ENCODE measurements around the gene IDH3A.
A peak's percentile ranks its signal among the peaks of the same experiment; 100 is the strongest.

The IDH3A gene

DNA sequence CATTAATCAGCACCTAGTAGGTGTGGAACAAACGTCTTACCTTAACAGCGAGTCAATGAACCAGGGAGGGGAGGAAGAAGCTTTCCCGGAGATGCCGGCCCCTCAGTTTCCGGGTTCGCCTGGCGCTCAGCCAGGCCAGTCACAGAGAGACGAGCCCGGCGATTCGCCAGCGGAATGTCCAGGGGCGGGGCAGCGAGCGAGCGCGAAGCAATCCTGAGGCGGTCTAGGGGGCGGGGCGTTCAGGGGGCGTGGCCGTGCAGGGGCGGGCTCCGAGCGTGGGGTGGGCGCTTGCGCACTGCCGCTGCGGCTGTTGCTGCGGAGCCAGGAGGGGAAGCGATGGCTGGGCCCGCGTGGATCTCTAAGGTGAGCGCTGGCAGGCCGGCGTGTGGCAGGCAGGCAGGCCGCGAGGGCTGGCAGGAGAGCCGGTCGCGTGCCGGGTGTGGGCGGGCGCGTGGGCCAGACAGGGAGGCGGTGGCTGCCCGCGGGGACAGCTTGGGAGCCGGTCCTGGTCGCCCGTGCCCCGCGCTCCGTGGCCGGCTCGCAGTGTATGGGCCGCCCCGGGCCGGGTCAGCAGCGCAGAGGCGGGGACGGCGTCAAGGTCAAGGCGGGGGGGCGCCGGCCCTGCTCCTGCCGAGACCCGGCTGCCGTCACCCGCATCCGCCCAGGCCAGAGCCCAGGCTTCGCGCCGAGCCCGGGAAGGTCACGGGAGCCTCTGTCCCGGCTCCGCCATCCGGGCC is at the start of gene IDH3A:
Gene IDH3A (plus strand): TSS at position 295 of the 737 bp plus-strand sequence. CDS start 42 bp downstream, at position 337.
- peak; percentile 99 for DNase-seq (ENCODE audit: low spot score)

DNA sequence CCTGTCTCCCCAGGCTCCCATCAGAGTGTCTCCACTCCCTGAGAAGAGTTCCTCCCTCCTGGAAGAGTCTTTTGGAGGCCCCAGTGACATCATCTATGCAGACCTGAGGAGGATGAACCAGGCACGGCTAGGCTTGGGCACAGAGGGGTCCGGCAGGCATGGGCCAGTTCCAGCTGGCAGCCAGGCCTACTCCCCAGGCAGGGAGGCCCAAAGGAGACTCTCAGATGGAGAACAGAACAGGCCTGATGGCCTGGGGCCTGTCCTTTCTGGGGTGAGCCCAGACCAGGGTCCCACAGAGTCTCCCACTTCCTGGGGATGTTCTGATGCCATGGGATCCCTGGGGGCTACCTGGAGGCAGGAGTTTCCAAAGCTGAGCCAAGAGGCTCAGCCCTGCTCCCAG is 48.3 kb upstream of the IDH3A start:
- no peak for DNase-seq (ENCODE audit: low spot score)

DNA sequence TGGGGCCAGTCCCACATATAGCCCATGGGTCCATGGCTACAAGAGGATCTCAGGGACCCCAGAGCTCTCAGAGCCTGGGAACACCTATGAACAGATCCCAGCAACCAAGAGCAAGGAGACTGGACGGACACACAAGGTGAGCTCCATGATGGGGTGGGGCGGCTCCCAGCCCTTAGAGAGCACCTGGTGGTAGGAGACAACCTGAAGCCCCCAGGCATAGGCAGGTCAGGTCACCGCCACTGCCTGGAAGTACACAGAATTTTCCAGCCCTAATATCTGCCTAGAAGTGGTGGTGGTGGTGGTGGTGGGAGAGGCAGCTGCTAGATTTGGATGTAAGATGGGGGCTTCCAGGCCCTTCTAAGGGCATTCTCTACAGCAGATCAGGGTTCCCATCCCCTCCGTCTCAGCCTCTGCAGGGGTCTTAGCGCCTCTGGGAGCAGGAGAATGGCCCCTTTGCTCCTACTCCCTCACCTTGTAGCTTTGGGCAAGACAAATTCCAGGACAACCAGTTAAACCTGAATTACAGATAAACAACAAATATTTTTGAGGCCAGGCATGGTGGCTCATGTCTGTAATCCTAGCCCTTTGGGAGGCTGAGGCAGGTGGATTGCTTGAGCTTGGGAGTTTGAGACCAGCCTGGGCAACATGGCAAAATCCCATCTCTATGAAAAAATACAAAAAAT is 47.6 kb upstream of the IDH3A start:
- no peak for DNase-seq (ENCODE audit: low spot score)

DNA sequence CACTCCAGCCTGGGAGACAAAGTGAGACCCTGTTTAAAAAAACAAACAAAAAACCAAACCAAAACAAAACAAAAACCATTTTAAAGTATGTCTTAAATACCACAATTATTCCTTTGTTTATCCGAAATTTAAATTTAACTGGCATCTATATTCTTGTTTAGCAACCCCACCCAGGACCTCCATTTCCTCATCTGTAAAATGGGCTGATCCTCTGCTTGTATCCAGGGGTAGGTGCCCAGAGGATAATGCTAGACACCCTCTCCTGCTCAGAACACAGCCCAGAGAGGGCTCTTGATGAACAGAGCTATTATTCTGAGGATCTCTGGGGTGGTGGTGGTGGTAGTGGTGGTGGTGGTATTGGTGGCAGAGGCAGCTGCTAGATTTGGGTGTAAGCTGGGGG is 47.0 kb upstream of the IDH3A start:
- no peak for DNase-seq (ENCODE audit: low spot score)

DNA sequence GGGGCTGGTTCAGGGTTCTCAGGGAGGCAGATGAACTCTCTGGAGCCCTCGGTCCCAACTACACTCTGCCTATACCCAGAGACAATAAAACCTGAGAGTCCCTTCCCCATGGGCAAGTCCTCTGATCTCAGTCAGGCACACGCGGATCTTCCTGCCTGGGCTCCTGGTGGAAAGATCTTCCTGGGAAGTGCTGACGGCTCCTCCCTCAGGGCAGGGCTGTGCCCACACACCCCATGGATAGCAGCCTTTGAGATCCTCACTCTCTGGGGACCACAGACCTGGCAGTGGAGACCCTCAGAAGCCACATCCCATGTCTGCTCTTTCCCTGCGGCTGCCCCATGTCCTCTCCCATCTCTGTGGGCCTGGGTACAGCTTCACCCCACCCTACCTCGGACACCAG is 46.4 kb upstream of the IDH3A start:
- no peak for DNase-seq (ENCODE audit: low spot score)

DNA sequence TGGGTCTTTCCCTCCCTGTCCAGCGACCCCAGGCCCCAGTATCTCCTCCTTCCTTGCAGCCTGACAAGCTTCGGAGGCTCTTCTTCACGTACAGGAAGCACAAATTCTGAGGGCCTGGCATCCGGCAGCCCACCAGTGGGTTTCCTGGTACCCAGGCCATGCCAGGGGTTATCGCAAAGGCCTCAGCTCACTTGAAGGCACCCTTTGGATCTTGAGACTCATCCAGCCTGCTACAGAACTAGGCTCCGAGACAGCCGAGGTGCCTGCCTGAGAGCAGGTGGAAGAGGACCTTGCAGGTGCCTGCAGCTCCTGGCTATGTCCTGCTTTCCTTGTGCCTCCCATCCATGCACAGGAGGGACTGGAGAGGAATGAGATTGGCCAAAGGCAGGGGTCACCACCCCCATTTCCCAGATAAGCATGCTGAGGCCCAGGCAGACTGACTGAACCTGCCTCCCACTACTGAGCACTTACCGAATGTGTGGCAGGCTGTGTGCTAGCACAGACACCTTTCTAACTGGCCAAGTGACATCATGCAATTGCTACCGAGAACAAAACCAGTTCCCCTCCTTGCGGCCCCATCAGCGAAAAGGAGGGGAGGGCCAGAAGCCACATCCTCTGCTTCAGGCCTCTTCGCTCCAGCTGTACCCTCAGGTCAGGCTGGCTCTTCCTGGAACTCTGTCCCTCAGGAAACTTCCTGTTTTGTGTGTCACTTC is 45.6 kb upstream of the IDH3A start:
- peak; percentile 68 for DNase-seq (ENCODE audit: low spot score)

DNA sequence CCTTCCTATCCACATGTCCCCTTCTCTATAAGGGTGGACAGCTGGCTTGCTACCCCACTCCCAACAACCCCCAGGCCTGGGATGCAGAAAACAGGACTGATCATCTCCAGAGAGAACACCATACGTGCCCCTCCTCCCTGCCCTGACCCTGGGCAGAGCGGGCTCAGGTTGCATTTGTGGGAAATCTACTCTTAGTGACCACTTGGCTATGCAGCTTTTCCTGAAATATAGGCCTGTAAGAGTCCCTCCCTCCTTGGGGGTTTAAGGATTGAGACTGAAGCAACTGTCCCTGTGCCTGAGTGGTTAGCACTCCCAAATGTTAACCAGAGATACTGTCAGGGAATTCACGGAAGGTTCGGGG is 45.1 kb upstream of the IDH3A start:
- DNase-seq (ENCODE audit: low spot score): no peak

DNA sequence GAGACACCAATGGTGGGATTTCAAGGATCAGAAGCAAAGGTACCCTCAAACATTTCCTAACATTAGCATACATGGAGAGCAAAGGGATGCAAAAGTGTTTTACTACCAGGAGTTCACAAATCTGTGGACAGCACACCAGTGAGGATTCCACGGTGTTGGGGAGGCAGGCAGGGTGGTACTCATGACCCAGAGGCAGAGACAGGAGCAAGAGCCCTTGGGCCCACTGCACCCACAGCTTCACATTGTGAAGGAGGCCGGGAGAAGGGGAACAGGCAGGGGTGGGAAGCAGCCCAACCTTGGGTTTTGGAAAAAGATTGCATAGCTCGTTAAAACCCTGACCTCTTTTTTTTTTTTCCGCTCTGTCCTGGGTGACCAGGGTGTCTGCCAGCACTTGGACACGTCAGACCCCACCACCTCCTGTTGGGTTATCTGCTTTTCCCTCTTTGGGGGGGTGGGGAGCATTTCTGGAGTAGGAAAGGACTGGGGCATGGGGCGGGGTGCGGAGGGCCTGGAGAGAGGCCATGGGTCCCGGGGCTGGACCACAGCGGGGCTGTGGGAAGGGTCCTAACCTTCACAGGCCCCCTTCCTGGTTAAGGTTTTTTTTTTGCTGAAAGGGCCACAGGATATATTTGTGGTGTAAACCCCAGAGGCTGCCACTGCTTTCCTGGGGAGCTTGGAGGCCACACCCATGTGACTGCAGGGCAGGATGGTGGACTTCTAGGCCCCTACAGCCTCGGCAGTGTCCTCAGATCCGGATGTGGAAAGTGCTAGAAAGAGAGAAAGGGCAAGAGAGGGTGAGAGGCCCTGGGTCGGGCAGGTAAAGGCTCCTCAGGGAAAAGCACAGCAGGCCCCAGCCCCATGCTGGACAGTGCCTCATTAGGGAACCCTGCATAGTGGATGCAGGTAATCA is 44.3 kb upstream of the IDH3A start:
- no peak for DNase-seq (ENCODE audit: low spot score)

DNA sequence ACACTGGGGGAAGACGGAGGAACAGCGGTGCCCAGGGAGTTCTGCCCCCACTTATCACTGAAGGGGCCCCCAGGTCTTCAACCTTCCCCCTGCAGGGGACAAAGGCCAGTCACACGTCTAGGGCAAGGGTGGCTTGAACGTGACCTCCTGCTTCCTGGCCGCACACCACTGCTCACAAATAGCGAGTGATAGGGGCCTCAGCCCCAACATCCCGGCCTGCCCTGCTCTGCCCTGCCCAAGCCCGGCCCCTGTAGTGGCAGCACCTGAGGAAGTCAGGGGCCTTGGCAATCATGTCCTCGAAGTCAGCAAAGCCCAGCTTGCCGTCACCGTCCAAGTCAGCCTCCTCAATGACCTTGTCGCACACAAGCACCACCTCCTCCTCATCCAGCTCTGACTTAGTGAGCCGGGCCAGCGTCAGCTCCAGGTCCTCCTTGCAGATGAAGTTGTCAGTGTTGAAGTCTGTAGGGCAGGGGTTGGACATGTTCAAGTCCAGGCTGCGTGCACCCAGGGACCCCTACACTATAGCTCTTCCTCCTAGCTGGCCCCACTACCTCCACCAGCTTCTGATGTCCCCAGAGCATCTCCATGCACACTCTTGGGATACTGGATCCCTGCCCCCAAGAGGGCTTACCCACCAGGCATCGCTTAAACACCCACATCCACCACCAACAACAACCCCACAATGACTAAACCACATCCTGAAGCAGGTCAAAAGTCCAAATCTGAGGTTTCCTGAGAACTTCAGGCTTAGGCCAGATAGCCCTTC is 43.5 kb upstream of the IDH3A start:
- DNase-seq (ENCODE audit: low spot score): no peak

DNA sequence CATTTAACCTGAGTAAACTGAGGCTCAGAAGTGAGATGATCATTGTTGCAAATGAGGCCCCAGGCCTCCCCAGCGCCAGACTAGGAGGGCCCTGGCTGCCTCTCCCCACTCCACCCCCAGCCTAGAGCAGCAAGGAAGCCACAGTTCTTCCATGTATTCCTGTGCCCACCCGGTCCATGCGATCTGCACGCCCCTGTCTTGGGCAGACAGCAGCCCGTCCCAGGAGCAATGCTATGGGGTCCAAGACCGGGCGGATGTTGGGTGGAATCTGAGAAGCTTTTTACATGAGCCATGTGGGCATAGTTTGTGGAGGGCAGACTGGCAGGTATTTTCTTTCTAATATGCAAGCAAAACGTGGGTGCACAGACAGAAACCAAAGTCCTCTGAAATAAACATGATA is 41.7 kb upstream of the IDH3A start:
- no peak for DNase-seq (ENCODE audit: low spot score)

DNA sequence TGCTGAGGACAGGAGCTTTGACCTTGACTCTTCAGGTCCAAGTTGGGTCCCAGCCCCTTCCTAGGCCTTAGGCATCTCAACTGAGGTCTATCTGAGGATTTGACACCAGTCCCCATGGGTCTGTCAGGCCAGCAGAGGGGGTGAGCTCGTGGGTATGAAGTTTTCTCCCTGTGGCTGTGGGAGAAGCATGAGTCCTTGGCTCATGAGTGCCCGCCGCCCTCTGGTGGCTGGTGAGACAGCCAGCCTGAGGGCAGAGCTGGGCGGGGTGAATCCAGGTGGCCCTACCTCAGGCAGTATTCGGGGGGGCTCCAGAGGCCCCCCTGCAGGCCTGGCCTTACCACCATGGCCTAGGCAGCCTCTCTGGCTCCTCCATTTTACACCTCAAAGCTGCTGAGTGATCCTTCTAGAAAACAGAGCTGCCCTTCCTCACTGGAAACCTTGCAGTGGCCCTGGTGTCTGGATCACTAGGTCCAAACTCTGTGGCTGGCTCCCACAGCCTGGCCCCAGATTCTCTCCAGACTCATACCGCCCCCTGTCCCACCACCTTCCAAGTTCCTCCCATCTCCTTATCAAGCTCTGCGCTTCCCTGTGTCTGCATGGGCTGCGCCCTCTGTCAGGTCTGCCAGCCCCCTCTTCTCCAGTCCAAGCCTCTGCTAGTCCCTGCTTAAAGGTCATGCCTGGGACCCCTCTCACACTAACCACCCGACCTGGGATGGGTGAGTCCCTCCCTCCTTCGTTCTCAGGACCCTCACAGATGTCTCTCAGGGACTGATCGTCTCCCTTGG is 40.7 kb upstream of the IDH3A start:
- DNase-seq (ENCODE audit: low spot score): peak; percentile 88

DNA sequence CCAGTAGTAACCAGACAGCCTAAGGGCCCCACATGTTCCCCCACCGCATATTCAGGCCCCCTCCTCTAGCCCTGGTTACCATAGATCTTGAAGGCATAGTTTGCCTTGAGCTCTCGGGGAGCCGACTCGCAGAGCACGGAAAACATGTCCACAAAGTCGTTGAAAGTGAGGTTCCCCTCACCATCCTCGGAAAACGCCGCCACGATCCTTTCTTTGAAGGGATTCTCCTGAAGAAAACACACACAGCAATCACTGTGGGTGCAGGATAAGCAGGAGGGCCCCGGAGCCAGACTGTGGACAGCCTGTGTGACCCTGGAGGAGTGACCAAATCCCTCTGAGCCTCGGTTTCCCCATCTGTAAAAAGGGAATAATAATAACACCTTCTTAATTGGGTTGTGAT is 40.0 kb upstream of the IDH3A start:
- DNase-seq (ENCODE audit: low spot score): no peak

DNA sequence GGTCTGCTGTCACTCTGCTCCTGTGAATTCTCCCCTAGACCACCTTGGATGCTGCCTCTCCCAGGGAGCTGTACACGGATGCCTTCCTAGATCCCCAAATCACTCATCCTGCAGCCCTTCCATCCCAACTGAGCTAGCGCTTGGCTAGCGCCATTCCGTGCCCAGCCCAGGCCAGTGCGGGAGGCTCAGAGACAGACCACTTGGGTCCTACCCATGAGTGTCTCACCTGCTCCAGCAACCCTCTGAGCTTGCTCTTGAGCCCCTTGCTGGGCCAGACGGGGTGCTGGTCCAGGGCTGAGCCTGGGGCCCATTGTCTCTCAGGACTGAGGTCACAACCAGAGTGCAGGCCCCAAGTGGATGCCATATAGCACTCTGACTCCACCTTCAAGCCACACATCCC is 39.1 kb upstream of the IDH3A start:
- no peak for DNase-seq (ENCODE audit: low spot score)

DNA sequence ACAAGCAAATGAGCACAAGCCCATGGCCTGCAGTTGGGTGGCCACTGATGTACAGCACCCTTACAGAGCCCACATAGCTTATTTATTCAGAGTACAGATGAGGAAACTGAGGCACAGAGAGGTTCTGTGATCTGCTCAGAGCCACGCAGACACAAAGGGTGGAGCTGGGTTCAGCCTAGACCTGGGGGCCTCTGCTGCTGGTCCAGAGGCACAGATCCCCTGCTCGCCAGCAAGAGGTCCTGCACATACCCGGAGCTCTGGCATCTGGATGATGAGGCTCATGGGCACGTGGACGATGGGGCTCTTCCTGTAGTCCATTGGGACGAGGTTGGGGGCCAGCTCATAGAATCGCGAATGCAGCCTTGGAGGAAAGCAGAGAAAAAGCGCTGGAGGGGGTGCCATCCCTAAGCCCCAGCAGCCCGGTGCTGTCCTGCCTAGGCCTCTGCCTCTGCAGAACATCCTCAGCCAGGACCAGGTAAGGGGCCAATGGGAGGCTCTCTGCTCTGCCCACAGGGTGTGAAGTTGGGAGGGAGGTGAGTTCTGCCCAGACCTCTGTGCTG is 38.2 kb upstream of the IDH3A start:
- DNase-seq (ENCODE audit: low spot score): no peak

DNA sequence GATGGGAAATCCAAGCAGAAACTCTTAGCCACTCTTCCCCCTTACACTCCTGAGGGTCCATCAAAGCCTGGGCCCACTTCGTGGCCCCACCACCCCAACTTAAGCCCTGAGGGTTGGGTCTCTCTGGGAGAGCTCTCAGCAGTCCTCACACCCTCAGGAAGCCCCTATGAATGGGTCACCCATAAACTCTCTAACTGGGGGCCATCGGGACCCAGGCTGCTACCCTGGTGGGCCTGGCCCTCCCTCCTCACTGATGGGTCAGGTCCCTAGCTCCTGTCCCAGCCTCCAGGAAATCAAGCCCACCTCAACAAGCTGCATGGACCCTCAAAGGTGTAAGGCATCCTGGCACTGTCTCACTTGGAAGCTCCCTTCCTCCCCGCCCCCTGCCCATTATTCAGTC is 37.4 kb upstream of the IDH3A start:
- DNase-seq (ENCODE audit: low spot score): no peak

DNA sequence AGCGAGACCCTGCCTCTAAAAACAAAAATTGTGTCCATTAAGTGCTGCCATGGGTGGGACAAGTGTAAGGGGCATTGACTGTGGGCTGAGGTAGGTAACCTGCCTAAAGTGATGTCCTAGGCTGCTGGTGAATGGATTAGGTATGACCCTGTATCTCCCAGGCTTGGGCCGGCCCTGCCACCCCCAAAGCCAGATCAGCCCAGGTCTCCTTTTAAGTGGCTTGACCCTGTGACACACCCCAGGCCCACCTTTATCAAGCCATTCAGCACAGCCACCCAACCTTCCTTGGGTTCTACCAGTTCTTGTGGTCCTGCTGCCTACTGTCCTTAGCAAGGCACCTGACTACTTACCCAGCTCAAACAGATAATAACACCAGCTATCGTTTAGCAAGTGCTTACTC is 36.6 kb upstream of the IDH3A start:
- DNase-seq (ENCODE audit: low spot score): no peak

DNA sequence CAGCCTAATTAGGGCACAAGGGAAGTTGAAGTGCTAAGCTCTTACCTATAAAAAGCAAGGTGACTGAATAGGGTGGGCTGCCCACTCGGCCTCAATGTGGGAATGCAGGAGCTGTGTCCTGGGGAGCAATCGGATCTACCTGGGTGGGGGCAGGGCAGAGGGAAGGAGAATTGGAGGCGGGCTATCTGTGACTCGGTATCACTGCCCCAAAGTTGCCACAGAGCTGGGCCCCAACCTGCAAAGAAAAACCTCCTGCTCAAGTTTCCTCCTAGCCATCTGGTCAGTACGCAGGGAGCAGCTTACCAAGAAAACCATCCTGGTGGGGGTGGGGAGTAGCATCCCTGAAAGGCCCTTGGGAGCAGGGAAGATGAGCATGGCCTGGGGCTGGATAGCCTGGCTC is 28.6 kb upstream of the IDH3A start:
- no peak for DNase-seq (ENCODE audit: low spot score)

DNA sequence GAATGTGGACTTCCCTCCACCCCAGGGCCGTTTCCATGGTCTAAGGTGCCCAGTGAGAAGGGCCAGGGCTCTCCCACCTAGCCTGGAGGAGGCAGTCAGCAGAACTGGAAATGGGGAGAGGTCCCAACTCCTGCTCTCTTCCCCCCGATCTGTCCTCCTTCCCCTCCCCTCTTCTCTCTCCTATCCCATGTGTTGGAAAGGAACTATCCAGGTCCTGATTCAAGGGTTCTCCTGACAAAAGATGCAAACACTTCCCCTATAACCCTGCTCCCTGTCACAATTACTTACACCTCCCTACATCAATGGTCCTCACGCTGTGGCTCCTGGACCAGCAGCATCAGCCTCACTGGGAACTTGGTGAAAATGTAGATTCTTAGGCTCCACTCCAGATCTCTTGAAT is 23.9 kb upstream of the IDH3A start:
- DNase-seq (ENCODE audit: low spot score): no peak

DNA sequence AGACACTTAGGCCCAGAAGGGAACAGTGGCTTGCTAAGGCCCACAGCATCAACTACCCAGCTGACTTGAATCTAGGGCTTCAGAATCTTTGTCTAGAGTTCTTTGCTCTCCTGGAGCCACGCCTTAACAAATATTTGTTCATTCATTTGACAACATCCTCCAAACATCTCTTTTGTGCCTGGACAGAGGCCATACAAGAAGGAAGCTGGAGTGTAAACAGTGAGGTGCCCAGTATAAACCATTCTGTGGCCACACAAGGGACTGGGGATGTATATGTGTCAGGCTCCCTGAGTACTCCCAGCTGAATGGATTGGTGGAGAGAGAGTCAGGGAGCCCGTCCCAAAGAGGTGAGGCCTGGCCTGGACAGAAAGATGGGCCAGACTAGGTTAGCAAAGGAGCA is 21.3 kb upstream of the IDH3A start:
- no peak for DNase-seq (ENCODE audit: low spot score)

DNA sequence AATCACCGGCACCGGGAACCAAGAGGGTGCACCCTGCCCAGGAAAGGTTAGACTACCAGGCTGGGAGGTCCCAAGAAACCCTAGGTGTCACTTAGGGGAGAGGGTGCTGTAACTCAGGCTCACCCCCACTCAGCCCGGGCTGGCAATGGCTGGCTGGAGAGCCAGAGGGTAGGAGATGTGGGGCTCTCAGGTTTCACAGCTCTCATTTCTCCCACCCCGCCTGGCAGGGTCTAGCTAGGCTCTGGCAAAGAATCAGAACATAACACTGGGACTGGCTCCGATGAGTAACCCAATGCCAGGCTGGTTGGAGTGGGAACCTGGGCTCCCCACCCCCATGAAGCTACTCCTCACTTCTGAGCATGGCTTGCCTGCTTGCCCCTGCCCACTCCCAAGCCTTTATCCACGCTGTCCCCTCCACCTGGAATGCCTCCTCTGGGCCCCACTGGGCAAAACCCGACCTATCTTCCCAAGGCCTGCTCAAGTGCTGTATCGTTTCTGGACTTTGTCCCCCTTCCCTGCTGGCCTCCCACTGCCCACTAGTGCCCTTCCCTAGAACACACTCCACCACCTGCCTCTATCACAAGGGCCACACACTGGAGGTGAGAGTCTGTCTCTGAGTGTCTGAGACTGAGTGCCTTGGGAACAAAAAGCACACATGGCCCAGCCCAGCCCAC is 19.9 kb upstream of the IDH3A start:
- no peak for DNase-seq (ENCODE audit: low spot score)
